ENCODE results near the gene ZNF677.
"Not testable (repeated sequence)": the region's sequence is repeated elsewhere in the genome, so short reads cannot be mapped to it uniquely, and the experiment has no call there.

ZNF677 gene

GRCh38 chr19:53222716-53223115 is 32.0 kb downstream of the ZNF677 start:
- H3K9me3 Mint-ChIP-seq: peaks cover 43% of the 10 kb centered on the region
- H3K4me1 Mint-ChIP-seq (ENCODE audit: low read depth); H3K27me3 Mint-ChIP-seq; H3K27ac Mint-ChIP-seq; H3K4me3 Mint-ChIP-seq: not testable (repeated sequence)
- H3K36me3 Mint-ChIP-seq (ENCODE audit: low read depth): peaks cover 45% of the 10 kb centered on the region

GRCh38 chr19:53212703-53213320 is 41.9 kb downstream of the ZNF677 start:
- peaks cover 58% of the 10 kb centered on the region for H3K9me3 Mint-ChIP-seq
- H3K27ac Mint-ChIP-seq: no peak overlapping the region
- peaks cover 75% of the 10 kb centered on the region for H3K36me3 Mint-ChIP-seq (ENCODE audit: low read depth)
- no peaks in the 10 kb centered on the region for H3K27me3 Mint-ChIP-seq
- no peaks in the 10 kb centered on the region for H3K4me1 Mint-ChIP-seq (ENCODE audit: low read depth)
- H3K4me3 Mint-ChIP-seq: no peak overlapping the region

- H3K4me3 Mint-ChIP-seq; H3K4me1 Mint-ChIP-seq (ENCODE audit: low read depth); H3K27ac Mint-ChIP-seq; H3K27me3 Mint-ChIP-seq: not testable (repeated sequence)
- Mint-ChIP-seq H3K36me3 (ENCODE audit: low read depth) (peaks cover 86% of the 10 kb centered on the region), H3K9me3 (peaks cover 64% of the 10 kb centered on the region)
These were observed 43.1 kb downstream of the ZNF677 start for GRCh38 chr19:53211554-53211953.

GRCh38 chr19:53196777-53197396 is 57.8 kb downstream of the ZNF677 start:
- H3K9me3 Mint-ChIP-seq: peaks cover 41% of the 10 kb centered on the region
- H3K36me3 Mint-ChIP-seq (ENCODE audit: low read depth): peaks cover 55% of the 10 kb centered on the region

GRCh38 chr19:53195265-53195903 is 59.3 kb downstream of the ZNF677 start:
- H3K36me3 Mint-ChIP-seq (ENCODE audit: low read depth): peaks cover 55% of the 10 kb centered on the region
- no peaks in the 10 kb centered on the region for H3K27me3 Mint-ChIP-seq
- peaks cover 35% of the 10 kb centered on the region for H3K9me3 Mint-ChIP-seq
- H3K27ac Mint-ChIP-seq: no peak overlapping the region
- peak overlapping the region; percentile 2 for H3K4me3 Mint-ChIP-seq
- H3K4me1 Mint-ChIP-seq (ENCODE audit: low read depth): peaks cover 48% of the 10 kb centered on the region

More at GRCh38 chr19:53196777-53197396, 57.8 kb downstream of the ZNF677 start:
- Mint-ChIP-seq H3K4me1 (ENCODE audit: low read depth) (peaks cover 48% of the 10 kb centered on the region), H3K27ac (peak overlapping the region; percentile 87), H3K27me3 (no peaks in the 10 kb centered on the region), H3K4me3 (peak overlapping the region; percentile 88)

GRCh38 chr19:53193535-53194222 is 61.0 kb downstream of the ZNF677 start:
- no peak overlapping the region for H3K27ac Mint-ChIP-seq
- peaks cover 28% of the 10 kb centered on the region for H3K9me3 Mint-ChIP-seq
- H3K4me3 Mint-ChIP-seq: peak overlapping the region; percentile 88
- no peaks in the 10 kb centered on the region for H3K27me3 Mint-ChIP-seq
- peaks cover 49% of the 10 kb centered on the region for H3K36me3 Mint-ChIP-seq (ENCODE audit: low read depth)
- H3K4me1 Mint-ChIP-seq (ENCODE audit: low read depth): peaks cover 48% of the 10 kb centered on the region

GRCh38 chr19:53192771-53193534 is 61.7 kb downstream of the ZNF677 start, which contains the start of gene ZNF665:
Gene ZNF665 (minus strand): TSS chr19:53193358. CDS start chr19:53182898, 10,460 bp downstream.
- Mint-ChIP-seq H3K4me3 (peak within 1 kb of the TSS; percentile 88), H3K9me3 (peaks cover 28% of the 10 kb centered on the region), H3K4me1 (ENCODE audit: low read depth) (peaks cover 45% of the 10 kb centered on the region), H3K27me3 (no peaks in the 10 kb centered on the region), H3K27ac (peak within 1 kb of the TSS; percentile 78), H3K36me3 (ENCODE audit: low read depth) (peaks cover 49% of the 10 kb centered on the region)

GRCh38 chr19:53190253-53190652 is 64.4 kb downstream of the ZNF677 start:
- H3K27me3 Mint-ChIP-seq: no peaks in the 10 kb centered on the region
- no peak overlapping the region for H3K4me3 Mint-ChIP-seq
- peaks cover 24% of the 10 kb centered on the region for H3K9me3 Mint-ChIP-seq
- H3K4me1 Mint-ChIP-seq (ENCODE audit: low read depth): peaks cover 23% of the 10 kb centered on the region
- H3K36me3 Mint-ChIP-seq (ENCODE audit: low read depth): peaks cover 48% of the 10 kb centered on the region
- no peak overlapping the region for H3K27ac Mint-ChIP-seq

GRCh38 chr19:53189691-53190198 is 64.9 kb downstream of the ZNF677 start:
- peaks cover 45% of the 10 kb centered on the region for H3K36me3 Mint-ChIP-seq (ENCODE audit: low read depth)
- not testable (repeated sequence) for H3K27me3 Mint-ChIP-seq, H3K27ac Mint-ChIP-seq, H3K4me3 Mint-ChIP-seq
- peaks cover 26% of the 10 kb centered on the region for H3K9me3 Mint-ChIP-seq
- H3K4me1 Mint-ChIP-seq (ENCODE audit: low read depth): peaks cover 20% of the 10 kb centered on the region

Measured in stimulated activated naive CD8-positive, alpha-beta T cell treated with anti-CD3 and anti-CD28 coated beads, Interleukin-15, Interleukin-2, amounts not matched to agents 100 ng/mL and 50 ng/mL, for 24 hours (primary cell).